GM23338 (cell line): ENCODE measurements around the gene GPR143. TPM values are rescaled to one million over a fixed set of nuclear protein-coding genes. Genes with fewer than 3 reads are reported as not detected.

Source experiments
- ATAC-seq: fragments of 200-7000 bp; cut with Tn5 transposase; 3 replicates; pipeline ENCODE4 v1.9.1; 2020
- DNase-seq: peaks from one replicate; pipeline ENCODE4 v3.0.0-alpha.2; 2015; ENCODE audit warnings: low spot score
- H2AFZ ChIP-seq: fragments of 200-600 bp; sonication (generic); 2 replicates; pipeline ENCODE4 v1.8.0; 2016; ENCODE audit warnings: antibody characterized with exemption, mild to moderate bottlenecking, moderate library complexity
- H3F3A ChIP-seq: fragments of 200-600 bp; sonication (generic); replicated peaks from 2 replicates; pipeline ENCODE4 v1.8.0; 2017; ENCODE audit warnings: antibody characterized with exemption, mixed run types, low read depth
- H3K27ac ChIP-seq: fragments of 200-600 bp; sonication (generic); 2 replicates; pipeline ENCODE4 v1.6.1; 2016; ENCODE audit warnings: low read depth
- H3K27me3 ChIP-seq: fragments of 200-600 bp; sonication (generic); 2 replicates; pipeline ENCODE4 v1.8.0; 2016; ENCODE audit warnings: mild to moderate bottlenecking, mixed run types, moderate library complexity; ENCODE audit not compliant: insufficient read depth
- H3K36me3 ChIP-seq: fragments of 200-600 bp; sonication (generic); 2 replicates; pipeline ENCODE4 v1.8.0; 2016; ENCODE audit warnings: mild to moderate bottlenecking; ENCODE audit not compliant: insufficient read depth
- H3K4me1 ChIP-seq: fragments of 200-600 bp; sonication (generic); 2 replicates; pipeline ENCODE4 v1.8.0; 2016; ENCODE audit warnings: mild to moderate bottlenecking, moderate library complexity; ENCODE audit not compliant: insufficient read depth
- H3K4me2 ChIP-seq: fragments of 200-600 bp; sonication (generic); 2 replicates; pipeline ENCODE4 v1.7.1; 2017; ENCODE audit warnings: mixed run types
- H3K4me3 ChIP-seq: fragments of 200-600 bp; sonication (generic); 2 replicates; pipeline ENCODE4 v1.6.1; 2016; ENCODE audit warnings: mixed run types
- H3K79me2 ChIP-seq: fragments of 200-600 bp; sonication (generic); replicated peaks from 2 replicates; pipeline ENCODE4 v1.8.0; 2017; ENCODE audit warnings: mild to moderate bottlenecking; ENCODE audit not compliant: insufficient read depth
- H3K9me2 ChIP-seq: fragments of 200-600 bp; sonication (generic); 2 replicates; pipeline ENCODE4 v1.8.0; 2017; ENCODE audit not compliant: insufficient read depth
- H4K20me1 ChIP-seq: fragments of 200-600 bp; sonication (generic); replicated peaks from 2 replicates; pipeline ENCODE4 v1.8.0; 2017; ENCODE audit warnings: mild to moderate bottlenecking; ENCODE audit not compliant: insufficient read depth
- H3K27ac Mint-ChIP-seq: 2 replicates; pipeline ENCODE4 v1.8.0; 2020; ENCODE audit warnings: inconsistent platforms, mild to moderate bottlenecking, moderate library complexity, mixed read lengths
- H3K27me3 Mint-ChIP-seq: 3 replicates; pipeline ENCODE4 v1.8.0; 2022; ENCODE audit warnings: low read depth, mild to moderate bottlenecking, moderate library complexity, mixed read lengths, inconsistent platforms; ENCODE audit not compliant: insufficient read depth, poor library complexity
- H3K36me3 Mint-ChIP-seq: 3 replicates; pipeline ENCODE4 v1.8.0; 2021; ENCODE audit warnings: low read depth, mild to moderate bottlenecking, inconsistent platforms, moderate library complexity, mixed read lengths
- H3K4me1 Mint-ChIP-seq: 3 replicates; pipeline ENCODE4 v1.8.0; 2020; ENCODE audit warnings: mild to moderate bottlenecking, inconsistent platforms, mixed read lengths
- H3K4me3 Mint-ChIP-seq: 3 replicates; pipeline ENCODE4 v1.8.0; 2021; ENCODE audit warnings: moderate library complexity, mild to moderate bottlenecking, inconsistent platforms, mixed read lengths
- H3K9me3 Mint-ChIP-seq: 3 replicates; pipeline ENCODE4 v1.8.0; 2020; ENCODE audit warnings: moderate library complexity, mild to moderate bottlenecking, inconsistent platforms, mixed read lengths
- CREB1 ChIP-seq: fragments of 250-450 bp; sonication (Bioruptor Pico); IDR thresholded peaks from 2 replicates; pipeline ENCODE4 v1.5.0; 2020; ENCODE audit warnings: low read depth, mild to moderate bottlenecking, moderate library complexity
- CTCF ChIP-seq, 2 experiments: fragments of 200-600 bp in 1 of 2; sonication (generic) in 1 of 2; conservative IDR thresholded peaks; 2 replicates each; pipeline versions ENCODE4 v1.5.1 to v1.6.1; 2016 to 2017; ENCODE audit warnings: antibody characterized with exemption in 2 of 2, low read depth in 2 of 2, mild to moderate bottlenecking in 2 of 2, moderate library complexity in 1 of 2
- ETS1 ChIP-seq: IDR thresholded peaks from 2 replicates; pipeline ENCODE4 v1.6.1; 2016; ENCODE audit warnings: antibody characterized with exemption
- EZH2phosphoT487 ChIP-seq: fragments of 200-600 bp; sonication (generic); IDR thresholded peaks from one replicate; pipeline ENCODE4 v1.8.1; 2018; ENCODE audit warnings: antibody characterized with exemption; ENCODE audit not compliant: unreplicated experiment
- JUNB ChIP-seq: IDR thresholded peaks from one replicate; pipeline ENCODE4 v1.6.1; 2016; ENCODE audit warnings: antibody characterized with exemption; ENCODE audit not compliant: unreplicated experiment
- NANOG ChIP-seq: IDR thresholded peaks from 2 replicates; pipeline ENCODE4 v1.6.1; 2016; ENCODE audit warnings: antibody characterized with exemption, borderline replicate concordance
- POLR2AphosphoS5 ChIP-seq: IDR thresholded peaks from 2 replicates; pipeline ENCODE4 v1.6.1; 2016; ENCODE audit warnings: antibody characterized with exemption, low read depth
- polyA plus RNA-seq: library from polyadenylated mRNA; unstranded; fragments of >200 nt; fragmentation: Nextera tagmentation; extraction: Ambion mirVana; gene quantifications from 2 replicates; pipeline ENCODE4 v1.2.1, GENCODE V29; 2016
- total RNA-seq: library from RNA; depleted of rRNA; stranded (reverse); fragments of >200 nt; shearing (Covaris generic); gene quantifications from 2 replicates; pipeline ENCODE4 v1.2.3, GENCODE V29; 2014

Gene GPR143
- total and polyA plus RNA-seq, 2 experiments from 2014 or later, result 7.4 to 13.0 TPM

GRCh38 chrX:9708923-9709553 lies 56.6 kb downstream of the GPR143 start:
- Mint-ChIP-seq H3K27ac (no peak overlapping the region), H3K4me3 (no peak overlapping the region), H3K27me3 (peaks cover 3% of the 10 kb centered on the region), H3K9me3 (no peaks in the 10 kb centered on the region), H3K36me3 (peaks cover 67% of the 10 kb centered on the region), H3K4me1 (peaks cover 5% of the 10 kb centered on the region)
- TF ChIP-seq CTCF (conservative IDR thresholded peaks at IDR 0.05; ENCODE audit: low read depth in 2 of 2) (peak; percentile 65 to 78), POLR2AphosphoS5 (no peak)
- Histone ChIP-seq H2AFZ (no peak overlapping the region), H3K79me2 (no peaks in the 10 kb centered on the region), H4K20me1 (no peaks in the 10 kb centered on the region), H3K27me3 (no peaks in the 10 kb centered on the region), H3K4me1 (no peaks in the 10 kb centered on the region), H3K36me3 (no peaks in the 10 kb centered on the region; the same call in 1 of the 2 replicates), H3K9me2 (no peaks in the 10 kb centered on the region), H3K4me3 (no peak overlapping the region), H3K27ac (no peak overlapping the region), H3K4me2 (no peak overlapping the region), H3F3A (no peaks in the 10 kb centered on the region)
- DNase-seq, result peak; percentile 73
- ATAC-seq, result peak; percentile 87

- no peak for TF ChIP-seq POLR2AphosphoS5
- TF ChIP-seq CTCF (conservative IDR thresholded peaks at IDR 0.05; ENCODE audit: low read depth in 2 of 2), result no peak
- peaks cover 61% of the 10 kb centered on the region for H3K36me3 Mint-ChIP-seq
- Histone ChIP-seq H3K36me3 (no peaks in the 10 kb centered on the region; the same call in 1 of the 2 replicates), H3K4me1 (no peaks in the 10 kb centered on the region), H3K27ac (no peak overlapping the region), H2AFZ (no peak overlapping the region), H3K27me3 (no peaks in the 10 kb centered on the region), H3F3A (no peaks in the 10 kb centered on the region), H4K20me1 (no peaks in the 10 kb centered on the region), H3K79me2 (no peaks in the 10 kb centered on the region), H3K4me3 (no peak overlapping the region), H3K9me2 (no peaks in the 10 kb centered on the region), H3K4me2 (no peak overlapping the region)
- no peak overlapping the region for H3K4me3 Mint-ChIP-seq
- peaks cover 3% of the 10 kb centered on the region for H3K27me3 Mint-ChIP-seq
- DNase-seq, result no peak
- no peak for ATAC-seq
- no peaks in the 10 kb centered on the region for H3K9me3 Mint-ChIP-seq
- no peak overlapping the region for H3K27ac Mint-ChIP-seq
- H3K4me1 Mint-ChIP-seq, result peaks cover 5% of the 10 kb centered on the region
Observed at GRCh38 chrX:9708086-9708485, 57.6 kb downstream of the GPR143 start.

GRCh38 chrX:9707306-9708033 lies 58.2 kb downstream of the GPR143 start:
- H3K36me3 Mint-ChIP-seq, result peaks cover 57% of the 10 kb centered on the region
- H3K27ac Mint-ChIP-seq, result no peak overlapping the region
- H3K36me3 ChIP-seq, result no peaks in the 10 kb centered on the region; the same call in 1 of the 2 replicates
- no peak overlapping the region for H3K4me3 ChIP-seq
- H2AFZ ChIP-seq, result no peak overlapping the region
- H3K4me1 Mint-ChIP-seq, result peaks cover 5% of the 10 kb centered on the region
- H3K9me2 ChIP-seq, result no peaks in the 10 kb centered on the region
- H3K4me3 Mint-ChIP-seq, result no peak overlapping the region
- H3K27me3 Mint-ChIP-seq, result peaks cover 3% of the 10 kb centered on the region
- H4K20me1 ChIP-seq, result no peaks in the 10 kb centered on the region
- no peaks in the 10 kb centered on the region for H3K9me3 Mint-ChIP-seq
- ATAC-seq (no peak; the same call in 2 of the 3 replicates), DNase-seq (peak; percentile 17)
- H3K27ac ChIP-seq, result no peak overlapping the region
- H3K27me3 ChIP-seq, result no peaks in the 10 kb centered on the region
- H3K4me1 ChIP-seq, result no peaks in the 10 kb centered on the region
- no peaks in the 10 kb centered on the region for H3K79me2 ChIP-seq
- no peak overlapping the region for H3K4me2 ChIP-seq
- no peaks in the 10 kb centered on the region for H3F3A ChIP-seq
- no peak for TF ChIP-seq CTCF (conservative IDR thresholded peaks at IDR 0.05; ENCODE audit: low read depth in 2 of 2)
- TF ChIP-seq NANOG, result no peak
- no peak for TF ChIP-seq POLR2AphosphoS5
- no peak for TF ChIP-seq EZH2phosphoT487
- no peak for TF ChIP-seq JUNB
- no peak for TF ChIP-seq ETS1
- no peak for TF ChIP-seq CREB1 (CRISPR knock-in tag)
